ENCODE measurements around the gene MYO1E.

MYO1E gene

DNA sequence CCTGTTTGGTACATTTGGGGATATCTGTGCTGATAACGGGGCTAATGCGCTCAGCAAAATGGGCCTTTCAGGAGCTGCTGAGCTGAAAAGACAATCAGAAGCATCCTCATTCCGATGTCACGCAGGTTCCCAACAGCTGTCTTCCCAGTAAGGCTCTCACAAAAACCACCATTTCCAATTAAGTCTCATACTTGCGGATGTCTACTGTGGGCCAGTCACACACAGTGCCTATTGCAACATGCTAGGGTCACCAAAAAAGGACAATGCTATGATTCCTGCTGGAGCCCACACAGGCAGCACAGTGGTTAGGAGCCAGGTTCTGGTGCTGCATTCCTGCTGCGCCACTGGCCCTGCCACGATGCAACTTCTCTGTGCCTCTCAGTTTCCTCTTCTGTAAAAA, 182.4 kb downstream of the MYO1E start:
- no peak for DNase-seq (ENCODE audit: low spot score)

DNA sequence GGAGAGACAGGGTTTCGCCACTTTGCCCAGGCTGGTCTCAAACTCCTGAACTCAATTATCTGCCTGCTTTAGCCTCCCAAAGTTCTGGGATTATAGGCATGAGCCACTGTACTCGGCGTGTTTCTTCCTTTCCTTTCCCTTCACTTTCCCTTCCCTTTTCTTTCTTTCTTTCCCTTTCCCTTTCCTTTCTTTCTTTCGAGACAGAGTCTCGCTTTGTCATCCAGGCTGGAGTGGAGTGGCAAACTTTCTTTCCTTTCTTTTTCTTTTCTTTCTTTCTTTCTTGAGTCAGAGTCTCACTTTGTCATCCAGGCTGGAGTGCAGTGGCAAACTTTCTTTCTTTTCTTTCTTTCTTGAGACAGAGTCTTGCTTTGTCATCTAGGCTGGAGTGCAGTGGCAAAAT, 183.4 kb downstream of the MYO1E start:
- no peak for DNase-seq (ENCODE audit: low spot score)

DNA sequence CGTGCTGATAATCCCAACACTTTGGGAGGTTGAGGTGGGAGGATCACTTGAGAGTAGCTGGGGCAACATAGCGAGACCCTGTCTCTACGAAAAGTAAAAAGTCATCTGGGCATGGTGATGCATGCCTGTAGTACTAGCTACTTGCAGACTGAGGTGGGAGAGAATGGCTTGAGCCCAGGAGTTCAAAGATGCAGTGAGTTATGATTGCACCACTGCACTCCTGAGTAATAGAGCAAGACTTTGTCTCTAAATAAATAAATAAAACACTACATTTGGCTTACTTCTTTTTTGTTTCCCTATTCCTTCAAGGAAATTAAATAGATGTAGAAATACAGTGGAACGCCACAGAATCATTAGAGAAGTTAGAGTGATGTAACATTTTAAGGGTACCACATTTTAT, 186.2 kb downstream of the MYO1E start:
- no peak for DNase-seq (ENCODE audit: low spot score)

DNA sequence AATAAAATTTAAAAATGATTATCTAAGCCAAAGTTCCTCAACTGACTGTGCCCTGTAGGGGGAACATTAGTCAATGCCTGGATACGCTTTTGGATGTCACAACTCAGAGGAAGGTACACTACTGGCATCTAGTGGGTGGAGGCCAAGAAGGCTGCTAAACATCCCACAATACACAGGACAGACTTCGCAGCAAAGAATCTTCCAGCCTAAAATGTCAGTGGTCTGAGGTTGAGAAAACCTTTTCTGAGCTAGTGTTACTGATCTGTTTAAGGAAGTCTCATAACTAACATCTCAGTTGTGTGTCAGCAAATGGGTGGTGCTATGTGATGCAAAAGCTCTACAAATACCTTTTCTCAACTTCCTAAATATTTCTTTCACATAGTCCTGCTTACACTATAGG, 186.9 kb downstream of the MYO1E start:
- DNase-seq (ENCODE audit: low spot score) = no peak

DNA sequence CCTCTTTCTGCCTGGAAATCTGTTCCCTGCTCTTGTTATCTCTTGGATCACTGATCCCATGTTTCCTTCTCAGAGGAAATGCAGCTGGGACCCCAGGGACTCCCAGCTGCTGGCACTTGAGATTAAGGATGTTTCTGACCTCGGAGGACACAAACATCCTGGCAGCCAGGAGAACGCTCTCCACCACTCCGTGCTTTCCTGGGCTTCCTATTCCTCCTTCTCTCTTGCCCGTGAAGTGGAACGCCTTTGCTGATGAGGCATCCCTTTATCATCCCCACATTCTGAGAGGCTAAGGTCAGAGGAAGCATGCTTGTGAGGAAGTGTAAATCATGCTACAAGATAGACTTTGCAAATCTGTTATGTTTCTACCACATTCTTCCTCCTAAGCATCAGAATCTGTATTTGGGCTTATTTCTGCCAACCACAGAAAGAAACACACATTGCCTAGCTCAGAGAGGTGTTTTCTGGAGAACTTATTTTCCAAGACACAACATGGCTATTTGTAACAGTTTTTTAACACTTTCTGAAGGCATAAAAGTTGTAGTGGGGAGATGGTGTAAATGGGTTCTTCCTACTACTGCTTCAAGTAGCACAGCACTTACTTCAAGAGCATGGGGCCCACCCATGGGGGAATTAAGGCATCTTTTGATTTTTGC, 191.6 kb downstream of the MYO1E start:
- peak; percentile 71 for DNase-seq (ENCODE audit: low spot score)

DNA sequence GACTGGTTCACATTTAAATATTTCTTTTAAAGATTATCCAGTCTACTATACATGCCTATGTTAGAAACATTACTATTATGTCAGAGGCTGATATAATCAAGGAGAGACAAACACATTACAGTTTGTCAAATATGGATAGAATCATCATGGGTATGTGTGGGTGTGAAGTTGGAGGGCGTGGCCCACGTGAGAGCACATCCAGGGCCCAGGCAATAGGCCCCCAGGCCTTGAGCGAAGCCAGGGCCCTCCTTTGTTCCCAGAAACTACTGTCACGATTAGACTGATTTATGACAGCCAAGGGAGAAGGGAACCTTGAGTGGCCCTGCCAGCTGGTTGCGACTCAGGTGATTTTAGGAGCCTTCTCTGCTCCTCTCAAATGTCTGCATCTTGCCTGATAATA, 193.0 kb downstream of the MYO1E start:
- no peak for DNase-seq (ENCODE audit: low spot score)

DNA sequence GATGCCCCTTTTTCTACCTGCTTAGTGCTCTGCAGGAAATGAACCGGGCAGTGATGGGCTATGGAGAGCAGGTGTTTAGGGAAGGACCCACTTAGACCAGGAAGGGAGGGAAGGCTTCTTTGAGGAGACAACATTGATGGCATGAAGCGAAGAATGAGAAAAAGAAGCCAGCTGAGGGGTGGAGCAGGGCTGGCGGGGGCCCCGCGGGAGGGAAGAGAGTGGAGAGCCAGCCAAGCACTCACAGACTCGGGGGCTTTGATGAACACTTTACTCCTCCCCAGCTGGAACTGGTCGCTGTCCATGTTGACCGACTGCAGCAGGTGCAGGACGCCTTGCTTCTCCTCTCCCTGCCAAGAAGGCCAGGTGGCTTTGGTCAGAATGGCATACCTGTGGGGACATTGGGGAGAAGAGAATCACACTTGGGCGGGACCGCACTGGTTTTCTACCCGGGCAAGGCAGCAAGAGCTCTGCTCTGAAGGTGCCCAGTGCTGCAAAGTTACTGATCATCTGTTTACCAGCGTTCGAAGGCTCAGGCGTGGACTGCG, 194.4 kb downstream of the MYO1E start:
- DNase-seq (ENCODE audit: low spot score) = no peak

DNA sequence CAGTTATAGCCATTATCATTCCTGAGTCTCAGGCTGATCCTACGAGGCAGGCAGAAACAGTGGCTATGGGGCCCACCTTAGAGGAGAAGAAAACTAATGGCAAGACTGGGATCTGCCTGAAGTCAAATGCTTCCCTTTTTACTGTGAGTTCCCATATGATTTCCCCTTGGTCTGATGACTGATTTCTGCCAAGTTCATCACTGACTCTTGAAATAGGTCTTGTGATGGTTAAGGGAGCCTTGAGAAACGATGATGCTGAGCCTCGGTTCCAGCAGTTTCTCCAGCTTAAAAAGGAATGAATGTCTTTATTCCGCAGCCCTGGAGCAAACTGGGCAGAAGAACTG, 195.4 kb downstream of the MYO1E start:
- DNase-seq (ENCODE audit: low spot score) = no peak

DNA sequence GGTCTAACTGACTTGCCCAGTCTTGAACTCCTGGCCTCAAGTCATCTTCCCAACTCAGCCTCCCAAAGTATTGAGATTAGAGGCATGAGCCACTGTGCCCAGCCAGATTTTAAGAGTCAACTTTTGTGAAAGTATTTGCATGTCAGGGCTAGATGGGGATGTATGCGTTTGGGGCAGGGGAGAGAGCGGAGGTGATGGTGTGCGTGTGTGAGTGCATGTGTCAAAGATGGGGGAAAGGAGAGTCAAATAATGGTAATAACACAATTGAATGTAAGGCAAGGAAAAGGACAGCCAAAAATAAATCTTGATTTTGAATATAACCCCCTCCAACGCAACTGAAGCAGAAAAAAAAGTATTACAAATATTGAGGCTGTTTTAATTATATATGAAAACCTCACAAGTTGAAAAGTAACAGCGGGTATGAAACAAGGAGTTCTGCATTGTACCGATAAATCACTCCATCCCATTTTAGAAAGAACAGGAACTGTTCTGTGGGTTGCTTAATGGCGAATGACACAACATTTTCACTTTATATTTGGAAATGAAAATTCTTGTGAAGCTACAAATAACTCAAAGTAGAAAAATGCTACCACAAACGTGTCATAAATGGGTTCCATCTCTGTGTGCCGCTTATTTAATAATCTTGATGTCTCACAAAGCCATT, 195.9 kb downstream of the MYO1E start:
- no peak for DNase-seq (ENCODE audit: low spot score)

DNA sequence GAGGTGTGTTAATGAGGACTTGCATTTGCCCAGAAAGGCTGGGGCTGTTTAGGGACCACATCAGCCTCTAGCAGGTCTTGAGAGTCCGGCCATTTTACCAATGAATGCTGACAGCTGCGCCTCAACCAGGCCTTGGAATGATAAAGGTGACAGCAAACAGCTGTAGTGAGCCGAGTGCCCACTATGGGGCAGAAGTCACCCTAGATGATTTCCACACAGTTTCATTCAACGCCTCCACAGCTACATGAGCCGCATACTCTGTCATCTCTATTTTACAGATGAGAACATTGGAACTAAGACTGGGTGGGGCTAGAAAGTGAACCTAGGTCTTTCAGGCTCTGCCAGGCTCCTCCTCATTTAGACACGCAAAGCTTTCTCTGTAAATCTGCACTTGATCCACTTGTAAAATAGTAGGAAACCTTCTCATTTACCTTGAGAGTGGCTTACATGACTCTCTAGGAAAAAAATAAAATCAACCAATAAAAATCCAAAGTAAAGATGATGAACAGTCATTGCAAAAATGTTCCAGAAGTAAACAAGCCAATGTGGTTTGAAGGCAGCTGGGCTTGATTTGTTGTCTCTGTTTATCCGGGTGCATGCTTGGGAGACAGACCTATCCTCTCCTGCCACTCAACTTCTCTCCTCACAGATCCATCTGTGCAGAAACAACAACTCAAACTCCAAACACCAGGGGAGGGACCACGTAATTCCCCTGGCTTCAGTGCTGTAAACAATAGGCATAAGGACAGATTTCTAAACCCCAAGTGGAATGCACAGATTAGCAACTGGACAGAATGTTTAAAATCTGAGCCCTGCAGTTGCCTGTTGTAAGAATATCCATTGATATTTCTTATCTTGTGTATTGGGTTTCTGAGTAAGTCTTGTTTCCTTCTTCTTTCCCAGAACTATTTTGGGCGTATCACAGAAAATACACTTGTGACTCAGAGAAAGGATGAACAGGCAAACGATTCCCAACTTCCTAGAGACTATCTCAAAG, 197.5 kb downstream of the MYO1E start:
- DNase-seq (ENCODE audit: low spot score) = peak; percentile 64

DNA sequence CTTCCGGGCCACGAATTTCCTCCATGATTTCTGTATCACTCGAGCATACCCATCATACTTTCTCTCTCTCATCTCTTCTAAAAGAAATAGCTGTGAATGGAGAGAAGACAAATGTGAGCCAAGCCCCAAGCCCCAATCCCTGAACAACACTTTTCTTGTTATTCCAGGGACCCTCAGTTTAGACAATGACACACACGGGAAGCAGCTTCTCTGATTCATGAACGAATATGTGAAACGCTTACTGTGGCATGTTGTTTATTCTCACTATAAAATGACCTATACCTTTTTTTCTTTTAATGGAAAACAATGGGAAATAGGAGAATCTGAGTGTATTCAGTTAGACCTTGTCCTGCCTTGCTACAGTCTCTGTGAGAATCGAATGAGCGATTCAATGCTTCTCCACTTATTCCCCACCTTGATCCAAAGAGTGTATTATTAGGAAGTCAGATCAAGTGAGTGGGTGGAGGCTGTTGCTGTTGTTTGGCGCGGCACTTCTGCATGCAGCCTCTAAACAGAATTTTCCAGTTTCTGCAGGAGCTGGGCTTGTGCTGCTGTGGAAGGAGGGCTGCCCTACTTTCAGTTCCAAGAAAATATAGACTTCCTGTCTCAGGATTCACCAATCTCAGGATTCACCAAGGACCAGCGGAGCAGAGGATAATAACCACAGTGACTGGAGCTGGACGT, 198.4 kb downstream of the MYO1E start:
- no peak for DNase-seq (ENCODE audit: low spot score)

DNA sequence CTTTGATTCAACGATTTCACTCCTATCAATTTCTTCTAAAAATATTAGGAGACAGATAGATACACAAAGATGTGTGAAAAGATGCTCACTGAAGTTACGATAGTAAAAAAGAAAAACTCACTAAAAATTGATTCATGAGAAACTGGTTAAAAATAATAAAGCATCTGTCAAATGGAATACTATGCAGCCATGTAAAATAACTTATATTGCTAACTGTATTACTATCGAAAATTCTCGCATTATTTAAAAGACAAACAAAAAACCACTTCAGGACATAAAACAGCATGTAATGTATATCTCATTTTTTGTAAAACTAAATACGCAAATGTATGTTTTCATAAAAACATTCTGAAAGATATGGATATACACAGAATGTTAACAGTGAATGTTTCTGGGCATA, 199.5 kb downstream of the MYO1E start:
- DNase-seq (ENCODE audit: low spot score) = no peak

DNA sequence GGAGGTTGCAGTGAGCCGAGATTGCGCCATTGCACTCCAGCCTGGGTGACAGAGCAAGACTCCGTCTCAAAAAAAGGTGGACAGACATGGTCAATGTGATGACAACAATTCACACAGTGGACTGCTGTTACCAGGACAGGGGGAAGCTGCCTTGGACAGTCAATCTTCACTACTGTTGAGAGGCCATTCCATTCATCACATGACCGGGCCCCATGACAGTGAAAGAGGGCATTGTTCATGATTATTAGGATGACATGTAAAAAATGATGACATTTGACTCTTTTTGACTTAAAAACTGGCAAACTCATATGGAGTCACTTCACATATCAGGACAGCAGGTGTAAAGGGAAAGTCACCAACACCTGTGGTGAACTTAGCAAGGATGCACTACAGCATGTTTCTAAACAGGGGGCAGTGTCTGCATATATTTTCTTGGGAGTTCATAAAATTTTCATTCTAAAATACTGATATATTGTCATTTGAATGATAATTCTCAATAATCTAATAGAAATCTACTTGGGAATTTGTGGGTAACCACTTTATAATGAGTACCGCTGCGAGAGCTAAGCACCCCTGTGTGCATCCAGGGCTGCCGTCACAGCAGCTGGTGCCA, 200.3 kb downstream of the MYO1E start:
- no peak for DNase-seq (ENCODE audit: low spot score)

DNA sequence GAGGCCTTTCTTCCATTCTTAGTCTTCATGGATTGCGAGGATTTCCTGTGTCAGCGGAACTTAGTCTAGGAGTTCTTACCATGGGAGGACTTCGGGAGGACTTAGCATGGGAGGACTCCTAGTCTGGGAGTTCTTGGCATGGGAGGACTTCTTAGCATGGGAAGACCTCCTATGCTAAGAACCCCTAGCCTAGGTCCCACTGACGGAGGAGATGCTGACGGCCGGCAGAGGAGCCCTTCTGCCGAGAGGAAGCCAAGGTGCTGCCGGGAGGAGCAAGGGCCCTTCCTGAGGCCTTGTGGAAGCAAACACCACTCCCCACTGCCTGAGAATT, 201.6 kb downstream of the MYO1E start:
- no peak for DNase-seq (ENCODE audit: low spot score)

DNA sequence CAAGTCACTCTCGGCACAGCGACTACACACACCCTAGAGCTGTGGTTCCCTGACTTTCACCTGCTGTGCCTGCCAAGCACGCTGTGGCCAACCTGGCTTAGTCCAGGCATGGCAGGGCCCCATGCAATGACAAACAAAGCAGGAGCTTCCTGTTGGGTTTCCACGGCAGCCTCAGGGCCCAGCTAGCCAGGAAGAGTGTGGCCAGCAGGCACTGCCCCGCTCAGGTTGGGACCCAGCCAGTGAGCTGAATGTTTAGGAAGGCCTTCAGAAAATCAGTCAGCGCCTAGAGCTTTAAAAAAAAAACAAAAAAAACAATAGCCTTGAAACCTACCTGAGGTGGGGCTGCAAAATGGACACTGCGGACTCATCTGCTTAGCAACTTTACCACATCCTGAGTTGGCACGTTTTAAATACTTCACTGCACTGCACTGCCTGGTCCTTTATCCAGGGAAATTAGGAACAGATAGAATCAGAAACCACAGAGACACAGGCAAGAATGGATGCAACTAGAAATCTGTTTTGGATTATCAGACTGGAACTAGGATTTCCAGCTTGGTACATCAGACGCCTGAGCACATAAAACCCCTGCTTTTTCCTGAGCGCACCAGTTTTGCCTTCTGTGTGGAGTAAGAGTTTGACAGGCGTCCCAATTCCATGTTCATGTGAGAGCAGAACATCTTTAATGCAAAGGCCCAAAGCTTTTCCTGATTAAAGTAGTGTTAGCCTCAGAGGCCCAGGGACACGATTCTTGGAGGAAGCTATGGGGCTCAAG, 202.2 kb downstream of the MYO1E start:
- peak; percentile 72 for DNase-seq (ENCODE audit: low spot score)

DNA sequence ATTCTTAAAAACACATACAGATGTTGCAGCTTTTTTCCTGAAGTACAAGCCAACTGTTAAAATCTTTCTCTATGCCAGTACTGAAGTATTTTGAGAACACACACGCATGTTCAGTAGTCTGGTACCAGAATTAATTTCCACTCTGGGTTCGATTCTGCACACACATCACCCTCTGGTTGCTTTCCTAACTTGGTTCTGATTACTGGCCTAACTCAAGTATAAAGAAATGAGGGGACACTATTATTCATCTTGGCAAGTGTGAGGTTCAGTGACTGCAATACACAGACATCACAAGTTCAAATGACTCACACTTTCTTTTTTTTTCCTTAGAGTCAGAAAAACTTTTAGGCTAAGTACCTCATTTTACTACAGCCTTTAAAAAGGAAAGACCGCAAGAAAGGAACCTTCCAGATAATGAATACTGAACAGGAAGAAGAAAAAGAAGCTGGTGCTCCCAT, 203.4 kb downstream of the MYO1E start:
- DNase-seq (ENCODE audit: low spot score) = peak; percentile 61

DNA sequence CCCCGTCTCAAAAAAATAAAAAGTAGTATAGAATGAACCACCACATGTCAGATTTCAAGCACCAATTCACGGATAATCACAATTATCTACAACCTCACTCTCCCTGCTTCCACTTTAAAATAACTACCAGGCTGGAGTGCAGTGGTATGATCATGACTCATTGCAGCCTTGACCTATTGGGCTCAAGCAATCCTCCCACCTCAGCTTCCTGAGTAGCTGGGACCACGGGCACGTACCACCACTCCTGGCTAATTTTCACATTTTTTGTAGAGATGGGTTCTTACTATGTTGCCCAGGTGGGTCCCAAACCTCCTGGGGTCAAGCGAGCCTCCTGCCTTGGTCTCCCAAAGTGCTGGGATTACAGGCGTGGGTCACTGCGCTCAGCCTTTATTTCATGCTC, 204.1 kb downstream of the MYO1E start:
- DNase-seq (ENCODE audit: low spot score) = no peak

DNA sequence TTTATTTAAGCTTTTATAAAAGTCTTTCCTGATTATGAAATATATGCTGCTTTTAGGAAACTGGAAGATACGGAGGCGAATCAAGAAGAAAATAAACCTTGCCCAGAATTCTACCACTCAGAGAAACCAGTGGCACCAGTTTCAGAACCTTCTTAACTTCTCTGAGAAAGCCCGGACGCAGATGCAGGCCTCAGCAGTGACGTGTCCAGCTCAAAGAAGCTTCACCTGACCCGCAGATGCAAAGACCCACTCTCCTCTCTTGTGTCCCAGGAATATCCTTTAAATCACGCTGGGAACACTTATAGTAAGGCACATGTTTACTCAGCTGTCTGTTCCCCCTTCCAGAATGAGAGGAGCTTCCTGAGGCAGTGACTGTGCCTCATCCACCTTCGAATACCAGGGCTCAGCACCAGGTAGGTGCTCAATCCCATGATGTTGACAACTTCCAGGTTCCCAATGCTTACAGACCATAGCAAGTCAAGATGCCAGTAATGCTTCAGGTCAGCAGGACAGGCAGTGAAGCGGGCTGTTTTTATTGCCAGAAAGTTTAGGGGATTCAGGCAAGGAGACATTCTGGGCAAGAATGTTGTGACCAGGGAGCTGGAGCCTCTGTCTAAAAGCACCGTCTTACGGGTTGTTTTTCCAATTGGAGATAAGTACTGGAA, 205.9 kb downstream of the MYO1E start:
- no peak for DNase-seq (ENCODE audit: low spot score)

DNA sequence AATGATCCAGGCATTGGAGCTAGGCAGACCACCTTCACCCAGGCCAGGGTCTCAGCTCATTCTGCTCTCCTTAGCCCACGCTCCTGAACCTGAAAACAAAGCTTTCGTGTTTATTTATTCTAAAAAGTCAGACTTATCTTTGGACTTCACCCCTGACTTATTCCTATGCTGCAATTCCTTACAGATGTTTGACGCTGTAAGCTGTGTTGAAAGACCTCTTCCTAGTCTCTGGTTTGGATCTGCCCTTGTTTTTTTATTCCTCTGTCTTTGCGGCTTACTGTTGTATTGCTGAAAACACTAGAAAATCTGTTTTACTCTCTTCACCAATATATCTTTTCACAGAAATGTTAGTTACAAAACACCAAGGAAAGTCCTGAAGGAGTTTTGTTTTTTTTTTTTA, 206.5 kb downstream of the MYO1E start:
- peak; percentile 47 for DNase-seq (ENCODE audit: low spot score)

DNA sequence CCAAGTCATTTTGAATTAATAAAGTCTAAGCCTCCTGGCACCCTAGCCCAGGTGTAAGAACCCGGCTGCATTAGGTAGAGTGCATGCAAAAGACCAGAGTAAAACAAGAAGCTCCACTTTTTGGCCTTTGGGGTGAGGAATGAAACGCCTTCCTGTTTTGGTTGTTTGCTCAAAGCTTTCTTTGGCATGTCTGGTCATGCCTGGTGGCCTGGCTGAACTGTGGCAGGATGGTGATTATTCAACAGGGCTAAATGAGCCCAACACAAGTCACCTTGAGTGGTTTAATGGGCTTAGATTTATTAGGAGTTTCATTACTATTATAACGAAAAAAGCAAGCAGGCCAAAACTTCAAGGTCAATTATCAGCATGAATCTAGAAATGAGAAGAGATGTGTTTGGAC, 206.9 kb downstream of the MYO1E start:
- DNase-seq (ENCODE audit: low spot score) = peak; percentile 33

All from AG08395 (cell line).